ENCODE data around the gene XPO5. TPM values are rescaled to one million over a fixed set of nuclear protein-coding genes. Genes with fewer than 3 reads are reported as not detected.

The XPO5 gene
- polyA plus RNA-seq, 1 of the 3 experiments (the other 2 are of a cell fraction), result 29.5 TPM

DNA sequence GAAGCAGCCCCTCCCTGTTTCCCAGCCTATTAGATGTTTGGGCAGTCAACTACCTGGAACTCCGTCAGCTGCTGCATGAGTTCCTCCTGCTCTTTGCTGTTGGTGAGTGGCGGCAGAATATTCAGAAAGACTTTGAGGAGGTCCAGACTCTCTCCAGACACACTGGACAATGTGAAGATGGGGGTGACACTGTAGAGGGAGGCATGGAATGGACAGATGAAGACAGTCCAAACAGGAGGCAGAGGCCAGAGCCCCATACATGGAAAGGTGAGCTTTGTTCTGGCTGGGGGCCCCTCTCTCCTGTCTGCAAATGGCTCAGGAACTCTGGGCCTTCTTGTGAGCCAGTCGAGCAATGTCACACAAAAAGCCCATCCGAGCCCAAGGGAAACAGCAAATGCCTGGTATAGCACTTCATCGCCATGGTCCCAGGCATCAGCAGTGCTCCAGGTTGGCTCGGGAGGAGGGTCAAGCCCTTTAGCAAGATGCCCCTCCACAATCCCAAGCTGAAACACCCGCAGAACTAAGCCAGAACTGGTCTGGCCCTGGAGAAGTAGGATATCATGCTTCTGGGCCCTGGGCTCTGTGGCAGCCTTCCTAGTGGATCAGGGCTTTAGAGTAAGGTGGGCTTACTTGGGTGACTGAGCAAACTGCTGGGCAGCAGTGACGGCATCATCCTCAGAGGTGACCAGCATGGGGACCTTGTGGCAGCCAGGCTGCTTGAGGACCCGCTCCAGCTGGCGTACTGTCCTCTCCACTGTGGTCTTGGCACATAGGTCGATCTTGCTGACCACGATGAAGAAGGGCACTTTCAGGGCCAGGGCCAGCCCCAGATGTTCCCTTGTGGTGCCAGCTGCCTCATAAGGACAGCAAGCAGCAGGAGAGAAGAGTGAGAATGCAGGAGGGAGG is 48.3 kb upstream of the XPO5 start:
- Histone ChIP-seq H3K27me3 (ENCODE audit: insufficient read depth) (no peaks in the 10 kb centered on the region), H4K20me1 (ENCODE audit: insufficient read depth) (no peaks in the 10 kb centered on the region), H3F3A (replicated peaks; ENCODE audit: insufficient read depth) (peaks cover 20% of the 10 kb centered on the region), H2AFZ (ENCODE audit: low read depth) (no peak overlapping the region), H3K36me3 (replicated peaks in 1 of 2; ENCODE audit: control insufficient read depth in 1 of 2, insufficient read depth in 2 of 2, low read length in 1 of 2) (peaks cover 63 to 64% of the 10 kb centered on the region in 2 experiments), H3K4me2 (no peak overlapping the region), H3K9ac (no peak overlapping the region), H3K27ac (ENCODE audit: low read depth in 2 of 2, low read length in 1 of 2) (no peak overlapping the region; a peak in 1 of 4 replicates), H3K9me2 (no peaks in the 10 kb centered on the region), H3K4me1 (ENCODE audit: control insufficient read depth in 1 of 2, insufficient read depth in 2 of 2, low read depth in 1 of 2, low read length in 1 of 2) (peaks cover 5 to 17% of the 10 kb centered on the region in 2 experiments), H3K9me3 (no peaks in the 10 kb centered on the region), H3K79me2 (ENCODE audit: insufficient read depth) (peaks cover 40% of the 10 kb centered on the region), H3K4me3 (ENCODE audit: low read depth in 2 of 2, low read length in 1 of 2) (no peak overlapping the region)
- no peak for DNase-seq
- TF ChIP-seq RFX5 (IDR thresholded peaks at IDR 0.05; ENCODE audit: low read length) (no peak), YY1 (IDR thresholded peaks at IDR 0.05; ENCODE audit: low read depth) (no peak), EP300 (IDR thresholded peaks at IDR 0.05; ENCODE audit: borderline replicate concordance in 1 of 2, low read depth in 1 of 2, low read length in 1 of 2) (no peak), EZH2phosphoT487 (IDR thresholded peaks at IDR 0.05; ENCODE audit: borderline replicate concordance, low read depth) (no peak), FOSL2 (IDR thresholded peaks at IDR 0.05; ENCODE audit: borderline replicate concordance, low read depth) (no peak), TEAD4 (IDR thresholded peaks at IDR 0.05; ENCODE audit: borderline replicate concordance, insufficient read depth) (no peak), RAD21 (IDR thresholded peaks at IDR 0.05; ENCODE audit: low read length) (no peak), SIN3A (IDR thresholded peaks at IDR 0.05; ENCODE audit: borderline replicate concordance, low read depth, low read length) (no peak), FOXJ3 (CRISPR knock-in tag; IDR thresholded peaks at IDR 0.05) (no peak), PBX3 (IDR thresholded peaks at IDR 0.05) (no peak), REST (IDR thresholded peaks at IDR 0.05; ENCODE audit: low read depth, low read length) (no peak)
- TF ChIP-seq, protein P1, sequence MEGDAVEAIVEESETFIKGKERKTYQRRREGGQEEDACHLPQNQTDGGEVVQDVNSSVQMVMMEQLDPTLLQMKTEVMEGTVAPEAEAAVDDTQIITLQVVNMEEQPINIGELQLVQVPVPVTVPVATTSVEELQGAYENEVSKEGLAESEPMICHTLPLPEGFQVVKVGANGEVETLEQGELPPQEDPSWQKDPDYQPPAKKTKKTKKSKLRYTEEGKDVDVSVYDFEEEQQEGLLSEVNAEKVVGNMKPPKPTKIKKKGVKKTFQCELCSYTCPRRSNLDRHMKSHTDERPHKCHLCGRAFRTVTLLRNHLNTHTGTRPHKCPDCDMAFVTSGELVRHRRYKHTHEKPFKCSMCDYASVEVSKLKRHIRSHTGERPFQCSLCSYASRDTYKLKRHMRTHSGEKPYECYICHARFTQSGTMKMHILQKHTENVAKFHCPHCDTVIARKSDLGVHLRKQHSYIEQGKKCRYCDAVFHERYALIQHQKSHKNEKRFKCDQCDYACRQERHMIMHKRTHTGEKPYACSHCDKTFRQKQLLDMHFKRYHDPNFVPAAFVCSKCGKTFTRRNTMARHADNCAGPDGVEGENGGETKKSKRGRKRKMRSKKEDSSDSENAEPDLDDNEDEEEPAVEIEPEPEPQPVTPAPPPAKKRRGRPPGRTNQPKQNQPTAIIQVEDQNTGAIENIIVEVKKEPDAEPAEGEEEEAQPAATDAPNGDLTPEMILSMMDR (IDR thresholded peaks at IDR 0.05), result no peak
- TF ChIP-seq, protein P2, sequence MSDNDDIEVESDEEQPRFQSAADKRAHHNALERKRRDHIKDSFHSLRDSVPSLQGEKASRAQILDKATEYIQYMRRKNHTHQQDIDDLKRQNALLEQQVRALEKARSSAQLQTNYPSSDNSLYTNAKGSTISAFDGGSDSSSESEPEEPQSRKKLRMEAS (IDR thresholded peaks at IDR 0.05; ENCODE audit: low read depth), result no peak
- WGBS (ENCODE audit: low lambda C conversion rate), result 96% methylated on average over 7 of the region's 12 CpGs
- CTCF ChIA-PET, result interaction anchor here (1.0 to 2.2 kb wide), 2 partner anchors 13 to 16 kb away, joined by 3 to 11 read pairs; no protein-coding TSS in a partner anchor
- POLR2A ChIA-PET, result no interaction called here
